Suprapubic skin (tissue), 4 donors: ENCODE data around the gene CD40. TPM values are rescaled to one million over a fixed set of nuclear protein-coding genes. Genes with fewer than 3 reads are reported as not detected.

Experiments used
- DNase-seq, 2 donors: peaks; one replicate each; pipeline ENCODE4 v3.0.0-alpha.2; 2019; ENCODE audit warnings: low spot score in 2 of 2
- H3K27ac ChIP-seq: fragments of 200-600 bp; sonication (generic); one replicate; pipeline ENCODE4 v1.5.1; 2019
- H3K27me3 ChIP-seq: fragments of 200-600 bp; sonication (generic); one replicate; pipeline ENCODE4 v1.5.1; 2019
- H3K36me3 ChIP-seq: fragments of 200-600 bp; sonication (generic); one replicate; pipeline ENCODE4 v1.5.1; 2019
- H3K4me1 ChIP-seq: fragments of 200-600 bp; sonication (generic); one replicate; pipeline ENCODE4 v1.5.1; 2019
- H3K4me3 ChIP-seq: fragments of 200-600 bp; sonication (generic); one replicate; pipeline ENCODE4 v1.5.1; 2019; ENCODE audit warnings: mild to moderate bottlenecking
- H3K9me3 ChIP-seq: fragments of 200-600 bp; sonication (generic); one replicate; pipeline ENCODE4 v1.5.1; 2019
- CTCF ChIP-seq, 2 donors: fragments of 200-600 bp in 1 of 2; fragments of 450-650 bp in 1 of 2; sonication (generic) in 1 of 2; IDR thresholded peaks; one replicate each; pipeline ENCODE4 v1.5.1; 2016 to 2019; ENCODE audit warnings: antibody characterized with exemption in 2 of 2, mild to moderate bottlenecking in 1 of 2, moderate library complexity in 1 of 2
- EP300 ChIP-seq: sonication (generic); formaldehyde crosslinking; IDR thresholded peaks from one replicate; pipeline ENCODE4 v1.6.1; 2017; ENCODE audit warnings: antibody characterized with exemption
- POLR2A ChIP-seq, 2 donors: fragments of 450-650 bp; IDR thresholded peaks; one replicate each; pipeline ENCODE4 v1.6.1; 2017; ENCODE audit warnings: antibody characterized with exemption in 2 of 2, mild to moderate bottlenecking in 2 of 2, moderate library complexity in 2 of 2
- POLR2AphosphoS5 ChIP-seq, 3 donors: sonication (generic); formaldehyde crosslinking; IDR thresholded peaks; one replicate each; pipeline ENCODE4 v1.6.1; 2017; ENCODE audit warnings: antibody characterized with exemption in 3 of 3
- WGBS: methylation state at CpG from one replicate; pipeline ENCODE4 v1.1.5; 2018; 5-methylcytosine and 5-hydroxymethylcytosine counted together
- total RNA-seq, 4 donors: library from RNA; depleted of rRNA; stranded (reverse); fragments of >200 nt; gene quantifications; one replicate each; pipeline ENCODE4 v1.1.0, GENCODE V29; 2016

Gene CD40
- total RNA-seq, 4 donors from 2014 or later, result 12.9 to 30.6 (median 17.2) TPM

GRCh38 chr20:46154796-46155195 lies 36.7 kb downstream of the CD40 start:
- TF ChIP-seq EP300, result no peak
- no peak for TF ChIP-seq POLR2AphosphoS5 (IDR thresholded peaks at IDR 0.05)
- TF ChIP-seq POLR2A (IDR thresholded peaks at IDR 0.05), result no peak
- no peak for TF ChIP-seq CTCF (IDR thresholded peaks at IDR 0.05)
- DNase-seq, result no peak
- WGBS, result 72% methylated on average over 2 of the region's 2 CpGs
- Histone ChIP-seq H3K4me3 (no peak overlapping the region), H3K27ac (no peak overlapping the region), H3K27me3 (peaks cover 35% of the 10 kb centered on the region), H3K4me1 (no peaks in the 10 kb centered on the region), H3K36me3 (no peaks in the 10 kb centered on the region), H3K9me3 (no peaks in the 10 kb centered on the region)

GRCh38 chr20:46156065-46156464 lies 38.0 kb downstream of the CD40 start:
- H3K36me3 ChIP-seq, result no peaks in the 10 kb centered on the region
- 75% methylated on average over 8 of the region's 8 CpGs for WGBS
- no peak overlapping the region for H3K27ac ChIP-seq
- no peak for TF ChIP-seq POLR2A (IDR thresholded peaks at IDR 0.05)
- TF ChIP-seq CTCF (IDR thresholded peaks at IDR 0.05), result no peak
- no peak for TF ChIP-seq EP300
- no peak for TF ChIP-seq POLR2AphosphoS5 (IDR thresholded peaks at IDR 0.05)
- no peak for DNase-seq
- H3K4me3 ChIP-seq, result no peak overlapping the region
- peaks cover 34% of the 10 kb centered on the region for H3K27me3 ChIP-seq
- H3K9me3 ChIP-seq, result no peaks in the 10 kb centered on the region
- no peaks in the 10 kb centered on the region for H3K4me1 ChIP-seq

- Histone ChIP-seq H3K9me3 (no peaks in the 10 kb centered on the region), H3K4me1 (no peaks in the 10 kb centered on the region), H3K27me3 (peaks cover 36% of the 10 kb centered on the region), H3K36me3 (no peaks in the 10 kb centered on the region), H3K4me3 (no peak overlapping the region), H3K27ac (no peak overlapping the region)
- DNase-seq, result no peak
- 77% methylated on average over 6 of the region's 6 CpGs for WGBS
- TF ChIP-seq EP300 (no peak), POLR2A (IDR thresholded peaks at IDR 0.05) (no peak), CTCF (IDR thresholded peaks at IDR 0.05) (no peak), POLR2AphosphoS5 (IDR thresholded peaks at IDR 0.05) (no peak)
Observed at GRCh38 chr20:46157076-46157592, 39.0 kb downstream of the CD40 start.

- no peak overlapping the region for H3K27ac ChIP-seq
- H3K27me3 ChIP-seq, result peaks cover 36% of the 10 kb centered on the region
- H3K9me3 ChIP-seq, result no peaks in the 10 kb centered on the region
- no peaks in the 10 kb centered on the region for H3K4me1 ChIP-seq
- 70% methylated on average over 6 of the region's 7 CpGs for WGBS
- no peak for TF ChIP-seq CTCF (IDR thresholded peaks at IDR 0.05)
- no peak for TF ChIP-seq EP300
- no peak for TF ChIP-seq POLR2A (IDR thresholded peaks at IDR 0.05)
- TF ChIP-seq POLR2AphosphoS5 (IDR thresholded peaks at IDR 0.05), result no peak
- H3K36me3 ChIP-seq, result no peaks in the 10 kb centered on the region
- H3K4me3 ChIP-seq, result no peak overlapping the region
- DNase-seq, result no peak
Observed at GRCh38 chr20:46157625-46158024, 39.5 kb downstream of the CD40 start.

GRCh38 chr20:46158476-46158987 lies 40.4 kb downstream of the CD40 start:
- no peaks in the 10 kb centered on the region for H3K9me3 ChIP-seq
- 34% methylated on average over 5 of the region's 5 CpGs for WGBS
- no peaks in the 10 kb centered on the region for H3K36me3 ChIP-seq
- H3K27ac ChIP-seq, result no peak overlapping the region
- DNase-seq, result no peak
- H3K4me1 ChIP-seq, result no peaks in the 10 kb centered on the region
- no peak for TF ChIP-seq EP300
- no peak for TF ChIP-seq POLR2AphosphoS5 (IDR thresholded peaks at IDR 0.05)
- no peak for TF ChIP-seq POLR2A (IDR thresholded peaks at IDR 0.05)
- TF ChIP-seq CTCF (IDR thresholded peaks at IDR 0.05), result no peak
- H3K4me3 ChIP-seq, result no peak overlapping the region
- peaks cover 41% of the 10 kb centered on the region for H3K27me3 ChIP-seq
